GM21619 (cell line): ENCODE data around the gene SORCS2.
"Not testable (repeated sequence)": the region's sequence is repeated elsewhere in the genome, so short reads cannot be mapped to it uniquely, and the experiment has no call there.

Experiments
- ATAC-seq: cut with Tn5 transposase; IDR thresholded peaks from one replicate; pipeline ENCODE4 v1.9.1; 2021; ENCODE audit not compliant: unreplicated experiment

Gene SORCS2

GRCh38 chr4:7199129-7199725 is 6.9 kb downstream of the SORCS2 start:
- ATAC-seq, result no peak

- ATAC-seq, result no peak
Measured at GRCh38 chr4:7199771-7200441, 7.6 kb downstream of the SORCS2 start.

- ATAC-seq, result no peak
Measured at GRCh38 chr4:7200801-7201200, 8.5 kb downstream of the SORCS2 start.

- no peak for ATAC-seq
Measured at GRCh38 chr4:7201420-7202305, 9.3 kb downstream of the SORCS2 start.

GRCh38 chr4:7202411-7202810 is 10.1 kb downstream of the SORCS2 start:
- ATAC-seq, result no peak

GRCh38 chr4:7204656-7205387 is 12.5 kb downstream of the SORCS2 start:
- ATAC-seq, result no peak

- ATAC-seq, result no peak
Measured at GRCh38 chr4:7206385-7206784, 14.0 kb downstream of the SORCS2 start.

- no peak for ATAC-seq
Measured at GRCh38 chr4:7206911-7207567, 14.7 kb downstream of the SORCS2 start.

- no peak for ATAC-seq
Measured at GRCh38 chr4:7207628-7208231, 15.4 kb downstream of the SORCS2 start.

GRCh38 chr4:7208509-7209451 is 16.4 kb downstream of the SORCS2 start:
- no peak for ATAC-seq

GRCh38 chr4:7209699-7210098 is 17.4 kb downstream of the SORCS2 start:
- no peak for ATAC-seq

GRCh38 chr4:7210824-7211223 is 18.5 kb downstream of the SORCS2 start:
- ATAC-seq, result no peak

- no peak for ATAC-seq
Measured at GRCh38 chr4:7212101-7212674, 19.9 kb downstream of the SORCS2 start.

- ATAC-seq, result no peak
Measured at GRCh38 chr4:7212921-7213320, 20.6 kb downstream of the SORCS2 start.

- no peak for ATAC-seq
Measured at GRCh38 chr4:7213807-7214206, 21.5 kb downstream of the SORCS2 start.

GRCh38 chr4:7214359-7214758 is 22.0 kb downstream of the SORCS2 start:
- no peak for ATAC-seq

- not testable (repeated sequence) for ATAC-seq
Measured at GRCh38 chr4:7215187-7215586, 22.8 kb downstream of the SORCS2 start.

- ATAC-seq, result no peak
Measured at GRCh38 chr4:7217039-7217438, 24.7 kb downstream of the SORCS2 start.
